Measurements from ENCODE around the gene LRRC8C.

DNA sequence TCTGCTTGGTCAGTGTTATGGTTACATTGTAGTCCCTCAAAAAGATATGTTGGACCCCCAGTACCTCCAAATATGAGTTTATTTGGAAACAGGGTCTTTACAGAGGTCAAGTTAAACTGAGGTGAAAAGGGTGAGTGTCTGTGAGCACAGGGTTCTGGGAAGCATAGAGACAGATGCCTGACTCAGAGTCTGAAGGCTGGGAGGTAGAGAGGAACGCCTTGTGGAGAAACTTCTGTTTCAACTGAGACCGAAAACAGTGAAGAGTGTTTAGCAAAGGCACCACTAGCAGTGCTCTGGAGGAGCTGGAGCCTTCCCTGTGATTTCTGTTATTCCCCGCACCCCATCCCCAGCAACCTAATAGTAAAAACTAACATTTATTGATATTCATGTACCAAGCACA is 122.7 kb downstream of the LRRC8C start:
- no peak for TF ChIP-seq EZH2 (IDR thresholded peaks at IDR 0.05; ENCODE audit: borderline replicate concordance)
- TF ChIP-seq, protein P1, sequence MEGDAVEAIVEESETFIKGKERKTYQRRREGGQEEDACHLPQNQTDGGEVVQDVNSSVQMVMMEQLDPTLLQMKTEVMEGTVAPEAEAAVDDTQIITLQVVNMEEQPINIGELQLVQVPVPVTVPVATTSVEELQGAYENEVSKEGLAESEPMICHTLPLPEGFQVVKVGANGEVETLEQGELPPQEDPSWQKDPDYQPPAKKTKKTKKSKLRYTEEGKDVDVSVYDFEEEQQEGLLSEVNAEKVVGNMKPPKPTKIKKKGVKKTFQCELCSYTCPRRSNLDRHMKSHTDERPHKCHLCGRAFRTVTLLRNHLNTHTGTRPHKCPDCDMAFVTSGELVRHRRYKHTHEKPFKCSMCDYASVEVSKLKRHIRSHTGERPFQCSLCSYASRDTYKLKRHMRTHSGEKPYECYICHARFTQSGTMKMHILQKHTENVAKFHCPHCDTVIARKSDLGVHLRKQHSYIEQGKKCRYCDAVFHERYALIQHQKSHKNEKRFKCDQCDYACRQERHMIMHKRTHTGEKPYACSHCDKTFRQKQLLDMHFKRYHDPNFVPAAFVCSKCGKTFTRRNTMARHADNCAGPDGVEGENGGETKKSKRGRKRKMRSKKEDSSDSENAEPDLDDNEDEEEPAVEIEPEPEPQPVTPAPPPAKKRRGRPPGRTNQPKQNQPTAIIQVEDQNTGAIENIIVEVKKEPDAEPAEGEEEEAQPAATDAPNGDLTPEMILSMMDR (IDR thresholded peaks at IDR 0.05; ENCODE audit: poor library complexity), result no peak
- no peak for TF ChIP-seq EZH2phosphoT487 (IDR thresholded peaks at IDR 0.05; ENCODE audit: low read depth, severe bottlenecking, unreplicated experiment)

Data from hepatocyte (in vitro differentiated cells).